ENCODE measurements around the gene PER3. TPM values are rescaled to one million over a fixed set of nuclear protein-coding genes. Genes with fewer than 3 reads are reported as not detected.

PER3 gene
- total and polyA plus RNA-seq, 7 experiments from 2014 or later: 2.2 to 10.4 (median 4.6) TPM

DNA sequence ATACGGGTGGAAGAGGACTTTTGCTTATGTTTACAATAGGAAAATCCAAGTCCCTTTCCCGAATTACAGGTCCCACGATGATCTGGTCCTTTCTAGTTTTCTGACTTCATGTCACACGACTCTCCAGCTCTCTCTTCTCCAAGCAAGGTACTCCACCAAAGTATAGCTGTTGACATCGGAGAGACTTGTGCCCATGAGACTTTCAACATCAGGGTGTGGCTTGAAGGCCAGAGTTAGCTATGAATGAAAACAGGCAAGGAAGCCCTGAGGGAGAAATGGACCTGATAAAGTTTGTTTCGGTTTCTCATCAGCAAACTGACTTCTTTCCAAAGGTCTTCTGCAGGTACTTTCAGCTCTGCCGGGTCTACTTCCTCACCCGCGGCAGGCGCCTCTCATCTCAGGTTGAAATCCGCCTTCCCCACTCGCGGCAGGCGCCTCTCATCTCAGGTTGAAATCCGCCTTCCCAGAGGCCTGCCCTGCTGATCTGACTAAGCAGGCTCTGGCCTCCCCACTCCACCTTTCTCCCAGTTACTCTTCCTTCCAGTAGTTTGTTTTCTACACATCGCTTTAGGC lies 2.1 kb upstream of the PER3 start:
- Mint-ChIP-seq H3K27me3 (peaks cover 0 to 14% (median 0%) of the 10 kb centered on the region in 5 donors), H3K4me1 (peaks cover 18 to 39% (median 28%) of the 10 kb centered on the region in 7 donors), H3K36me3 (peaks cover 0 to 25% (median 6%) of the 10 kb centered on the region in 5 donors), H3K27ac (peak overlapping the region; percentile 60 to 91 (median 83)), H3K4me3 (peak overlapping the region; percentile 67 to 85 (median 76)), H3K9me3 (no peaks in the 10 kb centered on the region)
- Histone ChIP-seq H3K4me3 (ENCODE audit: low read length) (peak overlapping the region; percentile 6), H3K4me1 (ENCODE audit: control insufficient read depth in 2 of 2, insufficient read depth in 2 of 2, low read length in 2 of 2) (peaks cover 8 to 17% of the 10 kb centered on the region in 2 donors), H3K27me3 (ENCODE audit: control insufficient read depth in 2 of 2, insufficient read depth in 2 of 2, low read length in 2 of 2) (no peaks in the 10 kb centered on the region), H3K36me3 (ENCODE audit: control insufficient read depth in 2 of 3, insufficient read depth in 3 of 3, low read length in 3 of 3) (peaks cover 0 to 26% (median 7%) of the 10 kb centered on the region in 3 experiments), H3K9me3 (ENCODE audit: control insufficient read depth in 2 of 3, low read length in 3 of 3) (no peaks in the 10 kb centered on the region), H3K27ac (ENCODE audit: low read depth, low read length) (peak overlapping the region; percentile 39)
- ChIA-PET CTCF (no interaction called here), POLR2A (interaction anchor here (3.1 kb wide), 1 partner anchor 10 kb away, joined by 14 read pairs; the partner anchor contains the start of gene VAMP3)
- intact Hi-C loops (cut with micrococcal nuclease): loop anchor here (2.0 to 10.0 kb wide), 7 partner anchors 77 to 1645 kb away; partner anchors contain the start of genes CAMTA1 (in 1 of the 2), GPR157 (in 1 of the 2) and PARK7 (in 1 of the 2)
- DNase-seq (peak in 6 of 9 donors; percentile 16 to 39 (median 22)), ATAC-seq (no peak)

DNA sequence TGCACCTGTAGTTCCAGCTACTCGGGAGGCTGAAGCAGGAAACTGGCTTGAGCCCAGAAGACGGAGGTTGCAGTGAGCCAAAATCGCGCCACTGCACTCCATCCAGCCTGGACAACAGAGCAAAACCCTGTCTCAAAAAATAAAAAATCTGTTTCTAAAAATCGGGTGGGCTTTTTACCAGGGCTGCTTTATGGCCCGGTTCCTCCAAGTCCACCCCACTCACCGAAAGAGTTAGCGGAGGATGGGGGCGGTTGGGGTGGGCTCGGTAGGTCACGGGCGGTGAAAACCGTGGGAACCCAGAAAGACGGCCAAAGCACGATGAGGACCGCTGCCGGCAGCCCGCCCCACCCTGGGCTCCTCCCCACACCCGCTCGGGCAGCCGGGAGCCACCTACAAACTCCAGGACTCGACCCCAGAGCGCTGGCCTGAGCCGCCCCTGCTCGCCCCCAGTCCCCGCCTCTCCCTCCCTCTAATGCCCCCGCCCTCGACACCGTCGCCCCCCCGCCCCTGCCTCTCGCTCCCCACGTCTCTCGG lies 846 bp upstream of the PER3 start:
- POLR2A ChIA-PET: interaction anchor here (0.5 to 3.1 kb wide), 3 partner anchors 9 to 817 kb away, joined by 3 to 14 read pairs (median 6); partner anchors contain the start of gene VAMP3
- intact Hi-C loops (cut with micrococcal nuclease): loop anchor here (1.0 to 10.0 kb wide), 9 partner anchors 12 to 1644 kb away; partner anchors contain the start of genes PARK7 (in 2 of the 2), VAMP3 (in 2 of the 2), CAMTA1 (in 1 of the 2) and GPR157 (in 1 of the 2)

DNA sequence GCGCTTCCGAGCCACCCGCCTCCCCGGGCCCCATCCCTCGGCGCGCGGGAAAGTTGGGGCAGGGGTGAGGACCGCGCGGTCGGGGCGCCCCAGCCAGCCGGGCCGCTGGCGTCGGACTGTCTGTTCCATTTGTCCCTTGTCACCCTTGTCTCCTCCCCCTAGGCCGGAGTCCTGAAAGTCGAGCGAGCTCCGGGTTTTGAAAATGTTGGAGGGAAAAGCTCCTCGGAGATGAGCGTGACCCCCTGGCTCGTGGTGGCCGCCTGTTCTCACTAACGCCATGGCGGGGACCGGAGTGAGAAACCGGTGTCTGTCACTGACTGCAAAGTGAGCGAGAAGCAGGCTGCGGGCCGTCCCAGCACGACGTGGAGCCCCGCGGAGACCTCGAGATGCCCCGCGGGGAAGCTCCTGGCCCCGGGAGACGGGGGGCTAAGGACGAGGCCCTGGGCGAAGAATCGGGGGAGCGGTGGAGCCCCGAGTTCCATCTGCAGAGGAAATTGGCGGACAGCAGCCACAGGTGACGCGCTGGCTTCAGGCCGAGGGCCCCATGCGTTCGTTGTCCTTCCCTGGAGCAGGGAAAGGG lies 491 bp downstream of the PER3 start:
- Mint-ChIP-seq H3K27me3 (peaks cover 0 to 16% (median 0%) of the 10 kb centered on the region in 5 donors), H3K4me1 (peaks cover 18 to 39% (median 28%) of the 10 kb centered on the region in 7 donors), H3K4me3 (peak overlapping the region in 9 of 10 donors; percentile 54 to 74 (median 67)), H3K27ac (peak overlapping the region in 5 of 9 donors; percentile 53 to 73 (median 65)), H3K9me3 (peaks cover 0 to 4% (median 0%) of the 10 kb centered on the region in 11 donors), H3K36me3 (peaks cover 4 to 26% (median 23%) of the 10 kb centered on the region in 5 donors)
- H3K27ac ChIP-seq (ENCODE audit: low read depth, low read length): peak overlapping the region; percentile 99
- H3K9me3 ChIP-seq (ENCODE audit: control insufficient read depth in 2 of 3, low read length in 3 of 3): no peaks in the 10 kb centered on the region
- POLR2A ChIA-PET: no interaction called here
- CTCF ChIA-PET: no interaction called here
- intact Hi-C loops (cut with micrococcal nuclease): loop anchor here in 1 of 2 donors (5.0 to 10.0 kb wide), 4 partner anchors 740 to 1643 kb away; partner anchors contain the start of gene GPR157
- no peaks in the 10 kb centered on the region for H3K27me3 ChIP-seq (ENCODE audit: control insufficient read depth in 2 of 2, insufficient read depth in 2 of 2, low read length in 2 of 2)
- peaks cover 8 to 17% of the 10 kb centered on the region in 2 donors for H3K4me1 ChIP-seq (ENCODE audit: control insufficient read depth in 2 of 2, insufficient read depth in 2 of 2, low read length in 2 of 2)
- peak overlapping the region; percentile 33 for H3K4me3 ChIP-seq (ENCODE audit: low read length)
- DNase-seq (peak in 1 of 9 donors; percentile 13), ATAC-seq (no peak)
- peaks cover 0 to 8% (median 0%) of the 10 kb centered on the region in 3 experiments for H3K36me3 ChIP-seq (ENCODE audit: control insufficient read depth in 2 of 3, insufficient read depth in 3 of 3, low read length in 3 of 3)

More for the DNA sequence above, 846 bp upstream of the PER3 start:
- peak overlapping the region; percentile 50 for H3K4me3 ChIP-seq (ENCODE audit: low read length)
- H3K4me1 ChIP-seq (ENCODE audit: control insufficient read depth in 2 of 2, insufficient read depth in 2 of 2, low read length in 2 of 2): peaks cover 8 to 17% of the 10 kb centered on the region in 2 donors
- no peaks in the 10 kb centered on the region for H3K27me3 ChIP-seq (ENCODE audit: control insufficient read depth in 2 of 2, insufficient read depth in 2 of 2, low read length in 2 of 2)
- Mint-ChIP-seq H3K27me3 (peaks cover 0 to 16% (median 0%) of the 10 kb centered on the region in 5 donors), H3K36me3 (peaks cover 0 to 19% (median 13%) of the 10 kb centered on the region in 5 donors), H3K4me1 (peaks cover 18 to 39% (median 28%) of the 10 kb centered on the region in 7 donors), H3K27ac (peak overlapping the region in 8 of 9 donors; percentile 60 to 91 (median 82)), H3K9me3 (no peaks in the 10 kb centered on the region), H3K4me3 (peak overlapping the region; percentile 67 to 85 (median 76))
- peak overlapping the region; percentile 99 for H3K27ac ChIP-seq (ENCODE audit: low read depth, low read length)
- DNase-seq (peak in 2 of 9 donors; percentile 10 to 25), ATAC-seq (no peak)
- CTCF ChIA-PET: no interaction called here
- no peaks in the 10 kb centered on the region for H3K9me3 ChIP-seq (ENCODE audit: control insufficient read depth in 2 of 3, low read length in 3 of 3)
- H3K36me3 ChIP-seq (ENCODE audit: control insufficient read depth in 2 of 3, insufficient read depth in 3 of 3, low read length in 3 of 3): peaks cover 0 to 14% (median 3%) of the 10 kb centered on the region in 3 experiments

DNA sequence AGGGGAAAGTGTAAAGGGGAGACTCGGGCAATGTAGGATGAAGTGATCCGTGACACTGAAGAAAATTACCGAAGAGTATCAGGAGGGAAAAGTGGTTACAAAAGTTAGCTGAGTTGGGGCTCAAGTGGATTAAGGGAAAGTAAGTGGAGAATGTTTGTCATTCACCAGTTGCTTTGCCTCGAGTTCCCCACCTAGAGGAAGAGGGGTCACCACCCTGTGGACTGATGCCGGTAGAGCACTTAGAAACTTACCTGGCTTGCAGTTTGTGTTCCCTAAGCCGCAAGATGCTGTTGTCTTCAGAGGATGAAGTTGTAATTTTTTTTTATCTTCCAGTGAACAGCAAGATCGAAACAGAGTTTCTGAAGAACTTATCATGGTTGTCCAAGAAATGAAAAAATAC lies 1.0 kb downstream of the PER3 start:
- no peak for DNase-seq
- H3K27ac ChIP-seq (ENCODE audit: low read depth, low read length): no peak overlapping the region
- CTCF ChIA-PET: no interaction called here

DNA sequence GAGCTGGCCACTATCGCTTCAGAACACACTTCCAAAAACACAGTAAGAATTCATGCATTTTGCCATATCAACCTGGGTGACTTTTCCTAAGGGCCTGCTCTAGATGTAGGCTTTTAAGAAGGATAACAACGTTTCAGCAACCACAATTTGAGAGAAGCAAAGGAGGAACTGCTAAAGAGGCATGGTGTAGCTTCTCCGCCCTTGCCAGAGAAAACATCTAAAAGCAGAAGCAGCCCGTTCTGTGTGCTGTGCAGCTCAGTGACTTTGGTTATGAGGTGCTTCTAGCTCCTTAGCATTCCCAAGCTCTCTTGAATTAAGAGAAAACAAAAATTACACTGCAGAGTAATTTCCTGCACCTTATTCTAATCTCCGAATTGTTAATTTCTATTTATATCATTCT lies 2.7 kb downstream of the PER3 start:
- peaks cover 9 to 46% (median 42%) of the 10 kb centered on the region in 5 donors for H3K36me3 Mint-ChIP-seq
- peaks cover 0 to 16% (median 0%) of the 10 kb centered on the region in 5 donors for H3K27me3 Mint-ChIP-seq
- peaks cover 0 to 5% (median 0%) of the 10 kb centered on the region in 3 experiments for H3K36me3 ChIP-seq (ENCODE audit: control insufficient read depth in 2 of 3, insufficient read depth in 3 of 3, low read length in 3 of 3)
- no peaks in the 10 kb centered on the region for H3K27me3 ChIP-seq (ENCODE audit: control insufficient read depth in 2 of 2, insufficient read depth in 2 of 2, low read length in 2 of 2)
- no peak overlapping the region for H3K27ac ChIP-seq (ENCODE audit: low read depth, low read length)
- ATAC-seq: no peak
- peaks cover 0 to 5% (median 0%) of the 10 kb centered on the region in 3 experiments for H3K9me3 ChIP-seq (ENCODE audit: control insufficient read depth in 2 of 3, low read length in 3 of 3)
- H3K4me3 ChIP-seq (ENCODE audit: low read length): no peak overlapping the region
- intact Hi-C loops (cut with micrococcal nuclease): loop anchor here in 1 of 2 donors (10.0 kb wide), 3 partner anchors 738 to 1338 kb away; partner anchors contain the start of gene GPR157
- peaks cover 7 to 19% (median 13%) of the 10 kb centered on the region in 11 donors for H3K9me3 Mint-ChIP-seq
- DNase-seq: no peak
- peaks cover 8 to 17% of the 10 kb centered on the region in 2 donors for H3K4me1 ChIP-seq (ENCODE audit: control insufficient read depth in 2 of 2, insufficient read depth in 2 of 2, low read length in 2 of 2)
- ChIA-PET CTCF (no interaction called here), POLR2A (no interaction called here)
- H3K4me3 Mint-ChIP-seq: peak overlapping the region in 2 of 10 donors; percentile 9 to 25
- H3K27ac Mint-ChIP-seq: peak overlapping the region in 1 of 9 donors; percentile 71
- H3K4me1 Mint-ChIP-seq: peaks cover 12 to 26% (median 21%) of the 10 kb centered on the region in 7 donors

More for the DNA sequence above, 1.0 kb downstream of the PER3 start:
- Mint-ChIP-seq H3K4me1 (peaks cover 18 to 39% (median 28%) of the 10 kb centered on the region in 7 donors), H3K4me3 (peak overlapping the region; percentile 45 to 71 (median 61)), H3K27me3 (peaks cover 0 to 16% (median 0%) of the 10 kb centered on the region in 5 donors), H3K9me3 (peaks cover 0 to 8% (median 3%) of the 10 kb centered on the region in 11 donors), H3K36me3 (peaks cover 6 to 31% (median 28%) of the 10 kb centered on the region in 5 donors), H3K27ac (peak overlapping the region in 5 of 9 donors; percentile 53 to 74 (median 71))
- peaks cover 8 to 17% of the 10 kb centered on the region in 2 donors for H3K4me1 ChIP-seq (ENCODE audit: control insufficient read depth in 2 of 2, insufficient read depth in 2 of 2, low read length in 2 of 2)
- ATAC-seq: no peak
- POLR2A ChIA-PET: no interaction called here
- no peak overlapping the region for H3K4me3 ChIP-seq (ENCODE audit: low read length)
- H3K9me3 ChIP-seq (ENCODE audit: control insufficient read depth in 2 of 3, low read length in 3 of 3): no peaks in the 10 kb centered on the region
- H3K36me3 ChIP-seq (ENCODE audit: control insufficient read depth in 2 of 3, insufficient read depth in 3 of 3, low read length in 3 of 3): peaks cover 0 to 5% (median 0%) of the 10 kb centered on the region in 3 experiments
- intact Hi-C loops (cut with micrococcal nuclease): loop anchor here in 1 of 2 donors (10.0 kb wide), 3 partner anchors 740 to 1340 kb away; partner anchors contain the start of gene GPR157
- H3K27me3 ChIP-seq (ENCODE audit: control insufficient read depth in 2 of 2, insufficient read depth in 2 of 2, low read length in 2 of 2): no peaks in the 10 kb centered on the region

DNA sequence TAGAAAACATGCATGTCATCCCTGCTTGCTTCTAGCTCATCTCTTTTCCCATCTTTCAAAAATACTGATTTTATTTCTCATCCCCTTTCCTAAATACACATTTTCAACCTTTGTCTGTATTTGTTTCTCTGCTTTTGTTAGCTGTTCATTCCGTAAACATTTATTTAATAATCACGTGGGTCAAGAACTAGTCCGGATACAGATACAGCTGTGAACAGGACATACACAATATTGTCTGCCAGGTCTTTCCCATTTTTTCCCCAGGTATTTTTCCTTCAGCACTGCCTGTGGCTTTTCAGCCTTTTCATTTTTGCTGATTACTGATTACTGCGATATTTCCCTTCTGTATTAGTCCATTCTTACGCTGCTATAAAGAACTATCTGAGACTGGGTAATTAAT lies 5.7 kb downstream of the PER3 start:
- DNase-seq (no peak), ATAC-seq (no peak)
- Histone ChIP-seq H3K36me3 (ENCODE audit: control insufficient read depth in 2 of 3, insufficient read depth in 3 of 3, low read length in 3 of 3) (peaks cover 0 to 5% (median 0%) of the 10 kb centered on the region in 3 experiments), H3K9me3 (ENCODE audit: control insufficient read depth in 2 of 3, low read length in 3 of 3) (peaks cover 0 to 5% (median 0%) of the 10 kb centered on the region in 3 experiments), H3K27ac (ENCODE audit: low read depth, low read length) (no peak overlapping the region), H3K4me1 (ENCODE audit: control insufficient read depth in 2 of 2, insufficient read depth in 2 of 2, low read length in 2 of 2) (peaks cover 2 to 3% of the 10 kb centered on the region in 2 donors), H3K4me3 (ENCODE audit: low read length) (no peak overlapping the region), H3K27me3 (ENCODE audit: control insufficient read depth in 2 of 2, insufficient read depth in 2 of 2, low read length in 2 of 2) (no peaks in the 10 kb centered on the region)
- Mint-ChIP-seq H3K4me3 (no peak overlapping the region), H3K27ac (no peak overlapping the region), H3K27me3 (peaks cover 0 to 16% (median 0%) of the 10 kb centered on the region in 5 donors), H3K9me3 (peaks cover 7 to 27% (median 16%) of the 10 kb centered on the region in 11 donors), H3K4me1 (peaks cover 0 to 12% (median 7%) of the 10 kb centered on the region in 7 donors), H3K36me3 (peaks cover 11 to 61% (median 49%) of the 10 kb centered on the region in 5 donors)
- POLR2A ChIA-PET: no interaction called here
- intact Hi-C loops (cut with micrococcal nuclease): loop anchor here in 1 of 2 donors (10.0 kb wide), 3 partner anchors 735 to 1335 kb away; partner anchors contain the start of gene GPR157
- CTCF ChIA-PET: interaction anchor here (1.0 kb wide), 1 partner anchor 38 kb away, joined by 3 read pairs; no protein-coding TSS in a partner anchor
